Activated CD8-positive, alpha-beta T cell treated with anti-CD3 and anti-CD28 coated beads for 36 hours (primary cell): ENCODE measurements around the gene ERBB3. TPM values are rescaled to one million over a fixed set of nuclear protein-coding genes. Genes with fewer than 3 reads are reported as not detected.

Experiments
- ATAC-seq: fragments of 200-7000 bp; cut with Tn5 transposase; one replicate; pipeline ENCODE4 v1.10.0; 2021; ENCODE audit warnings: mild to moderate bottlenecking, moderate library complexity
- CTCF ChIA-PET: fragments of 350-600 bp; sonication (Branson Sonifier 250); formaldehyde crosslinking; loops from one replicate; lab custom pipeline; 2021; ENCODE audit warnings: antibody characterized with exemption; lab: Charles Lee
- POLR2A ChIA-PET: fragments of 350-600 bp; sonication (Branson Sonifier 250); formaldehyde crosslinking; loops from one replicate; lab custom pipeline; 2021; ENCODE audit warnings: antibody characterized with exemption; lab: Charles Lee
- DNase-seq: peaks from one replicate; pipeline ENCODE4 v3.0.0-alpha.2; 2020
- H3K27ac Mint-ChIP-seq: one replicate; pipeline ENCODE4 v1.8.0; 2021; ENCODE audit warnings: mild to moderate bottlenecking, mixed read lengths
- H3K27me3 Mint-ChIP-seq: one replicate; pipeline ENCODE4 v1.8.0; 2021; ENCODE audit warnings: mixed read lengths
- H3K36me3 Mint-ChIP-seq: one replicate; pipeline ENCODE4 v1.8.0; 2021; ENCODE audit warnings: low read depth, mixed read lengths
- H3K4me1 Mint-ChIP-seq: one replicate; pipeline ENCODE4 v1.8.0; 2021; ENCODE audit warnings: low read depth, mixed read lengths
- H3K4me3 Mint-ChIP-seq: one replicate; pipeline ENCODE4 v1.8.0; 2021; ENCODE audit warnings: mild to moderate bottlenecking, moderate library complexity, mixed read lengths
- H3K9me3 Mint-ChIP-seq: one replicate; pipeline ENCODE4 v1.8.0; 2021; ENCODE audit warnings: mixed read lengths
- intact Hi-C: fragments of 100-400 bp; cut with micrococcal nuclease; formaldehyde crosslinking; loops from one replicate; pipeline ENCODE4 v1.10.0; 2022
- total RNA-seq, 2 experiments: library from RNA; stranded (reverse); gene quantifications; one replicate each; pipeline ENCODE4 v1.2.3, GENCODE V29; 2021
- TF ChIP-seq, protein P1 (sequence below): fragments of 200-600 bp; IDR thresholded peaks from one replicate; pipeline ENCODE4 v1.8.0; 2022; ENCODE audit warnings: antibody characterized with exemption, mild to moderate bottlenecking

ERBB3 gene
- total RNA-seq: under 1 TPM; 0.98 to 0.99 TPM

DNA sequence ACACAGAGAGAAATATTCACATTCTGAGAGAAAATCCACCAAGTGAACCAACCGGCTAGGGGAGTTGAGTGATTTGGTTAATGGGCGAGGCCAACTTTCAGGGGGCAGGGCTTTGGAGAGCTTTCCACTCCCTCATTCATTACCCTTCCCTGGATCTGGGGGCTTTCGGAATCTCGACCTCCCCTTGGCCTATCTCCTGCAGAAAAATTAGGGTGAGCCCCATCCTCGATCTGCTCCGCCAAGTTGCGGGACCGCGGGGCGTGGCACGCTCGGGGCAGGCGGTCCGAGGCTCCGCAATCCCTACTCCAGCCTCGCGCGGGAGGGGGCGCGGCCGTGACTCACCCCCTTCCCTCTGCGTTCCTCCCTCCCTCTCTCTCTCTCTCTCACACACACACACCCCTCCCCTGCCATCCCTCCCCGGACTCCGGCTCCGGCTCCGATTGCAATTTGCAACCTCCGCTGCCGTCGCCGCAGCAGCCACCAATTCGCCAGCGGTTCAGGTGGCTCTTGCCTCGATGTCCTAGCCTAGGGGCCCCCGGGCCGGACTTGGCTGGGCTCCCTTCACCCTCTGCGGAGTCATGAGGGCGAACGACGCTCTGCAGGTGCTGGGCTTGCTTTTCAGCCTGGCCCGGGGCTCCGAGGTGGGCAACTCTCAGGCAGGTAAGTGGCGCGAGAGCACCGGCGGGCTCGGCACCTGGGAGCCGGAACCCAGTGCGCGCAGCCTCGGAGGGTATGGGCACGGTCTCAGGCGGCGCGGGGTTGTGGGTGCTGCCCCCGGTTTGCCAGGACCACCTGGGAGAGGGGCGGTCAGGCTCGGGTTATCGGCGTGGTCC, at the start of gene ERBB3:
TSS of gene ERBB3 (plus strand) at position 443 of the 833 bp plus-strand sequence. CDS start at position 579, 136 bp downstream.
- intact Hi-C loops: no loop called here
- no peaks in the 10 kb centered on the region for H3K36me3 Mint-ChIP-seq
- POLR2A ChIA-PET: interaction anchor here (1.0 to 2.7 kb wide), 6 partner anchors 16 to 64 kb away, joined by 3 to 21 read pairs (median 6); partner anchors contain the start of genes PA2G4 and ZC3H10
- H3K4me3 Mint-ChIP-seq: peak within 1 kb of the TSS; percentile 72
- H3K27ac Mint-ChIP-seq: no peak within 1 kb of the TSS
- H3K4me1 Mint-ChIP-seq: peaks cover 14% of the 10 kb centered on the region
- DNase-seq (peak; percentile 76), ATAC-seq (peak; percentile 88)
- H3K27me3 Mint-ChIP-seq: peaks cover 8% of the 10 kb centered on the region
- TF ChIP-seq, protein P1, sequence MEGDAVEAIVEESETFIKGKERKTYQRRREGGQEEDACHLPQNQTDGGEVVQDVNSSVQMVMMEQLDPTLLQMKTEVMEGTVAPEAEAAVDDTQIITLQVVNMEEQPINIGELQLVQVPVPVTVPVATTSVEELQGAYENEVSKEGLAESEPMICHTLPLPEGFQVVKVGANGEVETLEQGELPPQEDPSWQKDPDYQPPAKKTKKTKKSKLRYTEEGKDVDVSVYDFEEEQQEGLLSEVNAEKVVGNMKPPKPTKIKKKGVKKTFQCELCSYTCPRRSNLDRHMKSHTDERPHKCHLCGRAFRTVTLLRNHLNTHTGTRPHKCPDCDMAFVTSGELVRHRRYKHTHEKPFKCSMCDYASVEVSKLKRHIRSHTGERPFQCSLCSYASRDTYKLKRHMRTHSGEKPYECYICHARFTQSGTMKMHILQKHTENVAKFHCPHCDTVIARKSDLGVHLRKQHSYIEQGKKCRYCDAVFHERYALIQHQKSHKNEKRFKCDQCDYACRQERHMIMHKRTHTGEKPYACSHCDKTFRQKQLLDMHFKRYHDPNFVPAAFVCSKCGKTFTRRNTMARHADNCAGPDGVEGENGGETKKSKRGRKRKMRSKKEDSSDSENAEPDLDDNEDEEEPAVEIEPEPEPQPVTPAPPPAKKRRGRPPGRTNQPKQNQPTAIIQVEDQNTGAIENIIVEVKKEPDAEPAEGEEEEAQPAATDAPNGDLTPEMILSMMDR: no peak
- H3K9me3 Mint-ChIP-seq: no peaks in the 10 kb centered on the region
- CTCF ChIA-PET: interaction anchor here (0.7 to 2.1 kb wide), 21 partner anchors 8 to 341 kb away, joined by 3 to 7 read pairs (median 3); partner anchors contain the start of genes PA2G4, RNF41 and SMARCC2

DNA sequence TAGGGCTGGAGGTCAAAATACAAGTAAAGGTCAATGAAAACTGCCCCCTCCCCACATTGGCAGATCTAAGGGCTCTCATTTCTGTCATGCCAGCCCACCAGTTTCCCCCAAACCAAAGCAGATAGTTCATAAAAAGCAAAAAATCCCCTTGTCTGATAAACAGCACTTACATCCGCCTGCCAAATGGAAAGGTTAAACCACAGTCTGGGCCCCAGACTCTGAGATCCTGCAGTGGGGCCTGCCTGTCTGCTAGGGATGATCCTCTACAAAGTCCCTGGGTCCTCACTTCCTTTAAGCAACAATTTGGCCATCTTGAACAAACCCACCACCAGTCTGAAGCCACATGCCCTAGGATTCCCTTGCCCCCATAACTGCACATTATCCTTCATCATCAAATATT, 48.0 kb upstream of the ERBB3 start:
- ATAC-seq (peak; percentile 60), DNase-seq (peak; percentile 76)
- peaks cover 66% of the 10 kb centered on the region for H3K36me3 Mint-ChIP-seq
- H3K27me3 Mint-ChIP-seq: no peaks in the 10 kb centered on the region
- H3K9me3 Mint-ChIP-seq: no peaks in the 10 kb centered on the region
- peak overlapping the region; percentile 89 for H3K27ac Mint-ChIP-seq
- intact Hi-C loops: no loop called here
- TF ChIP-seq, protein P1: no peak
- H3K4me1 Mint-ChIP-seq: peaks cover 61% of the 10 kb centered on the region
- peak overlapping the region; percentile 28 for H3K4me3 Mint-ChIP-seq
- POLR2A ChIA-PET: no interaction called here
- CTCF ChIA-PET: interaction anchor here (4.2 kb wide), 1 partner anchor 36 kb away, joined by 18 read pairs; no protein-coding TSS in a partner anchor

DNA sequence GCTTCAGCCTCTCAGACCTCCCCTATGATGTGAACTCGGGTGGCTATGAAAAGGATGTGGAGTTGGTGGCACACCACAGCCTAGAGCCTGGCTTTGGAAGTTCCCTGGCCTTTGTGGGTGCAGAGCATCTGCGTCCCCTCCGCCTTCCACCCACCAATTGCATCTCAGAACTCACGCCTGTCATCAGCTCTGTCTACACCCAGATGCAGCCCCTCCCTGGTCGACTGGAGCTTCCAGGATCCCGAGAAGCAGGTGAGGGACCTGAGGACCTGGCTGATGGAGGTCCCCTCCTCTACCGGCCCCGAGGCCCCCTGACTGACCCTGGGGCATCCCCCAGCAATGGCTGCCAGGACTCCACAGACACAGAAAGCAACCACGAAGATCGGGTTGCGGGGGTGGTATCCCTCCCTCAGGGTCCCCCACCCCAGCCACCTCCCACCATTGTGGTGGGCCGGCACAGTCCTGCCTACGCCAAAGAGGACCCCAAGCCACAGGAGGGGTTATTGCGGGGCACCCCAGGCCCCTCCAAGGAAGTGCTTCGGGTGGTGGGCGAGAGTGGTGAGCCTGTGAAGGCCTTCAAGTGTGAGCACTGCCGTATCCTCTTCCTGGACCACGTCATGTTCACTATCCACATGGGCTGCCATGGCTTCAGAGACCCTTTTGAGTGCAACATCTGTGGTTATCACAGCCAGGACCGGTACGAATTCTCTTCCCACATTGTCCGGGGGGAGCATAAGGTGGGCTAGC, 45.2 kb upstream of the ERBB3 start:
- DNase-seq (peak; percentile 84), ATAC-seq (peak; percentile 80)
- Mint-ChIP-seq H3K4me3 (peak overlapping the region; percentile 41), H3K27me3 (no peaks in the 10 kb centered on the region), H3K27ac (peak overlapping the region; percentile 92), H3K36me3 (peaks cover 53% of the 10 kb centered on the region), H3K4me1 (peaks cover 65% of the 10 kb centered on the region), H3K9me3 (no peaks in the 10 kb centered on the region)
- TF ChIP-seq, protein P1: no peak
- intact Hi-C loops: no loop called here
- POLR2A ChIA-PET: interaction anchor here (0.6 to 1.4 kb wide), 2 partner anchors 14 to 61 kb away, joined by 3 to 4 read pairs; no protein-coding TSS in a partner anchor
- CTCF ChIA-PET: interaction anchor here (1.0 to 4.2 kb wide), 2 partner anchors 39 kb away, joined by 3 to 18 read pairs; no protein-coding TSS in a partner anchor

DNA sequence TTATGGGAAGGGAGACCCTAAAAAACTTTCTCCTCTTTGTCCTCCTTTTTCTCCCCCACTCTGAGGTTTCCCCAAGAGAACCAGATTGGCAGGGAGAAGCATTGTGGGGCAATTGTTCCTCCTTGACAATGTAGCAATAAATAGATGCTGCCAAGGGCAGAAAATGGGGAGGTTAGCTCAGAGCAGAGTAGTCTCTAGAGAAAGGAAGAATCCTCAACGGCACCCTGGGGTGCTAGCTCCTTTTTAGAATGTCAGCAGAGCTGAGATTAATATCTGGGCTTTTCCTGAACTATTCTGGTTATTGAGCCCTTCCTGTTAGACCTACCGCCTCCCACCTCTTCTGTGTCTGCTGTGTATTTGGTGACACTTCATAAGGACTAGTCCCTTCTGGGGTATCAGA, 42.8 kb upstream of the ERBB3 start:
- POLR2A ChIA-PET: interaction anchor here (0.6 to 1.6 kb wide), 2 partner anchors 63 to 242 kb away, joined by 3 to 6 read pairs; partner anchors contain the start of gene RAB5B
- CTCF ChIA-PET: interaction anchor here (0.8 to 1.4 kb wide), 2 partner anchors 41 to 226 kb away, joined by 3 to 9 read pairs; no protein-coding TSS in a partner anchor
- DNase-seq (no peak), ATAC-seq (no peak)
- H3K4me1 Mint-ChIP-seq: peaks cover 62% of the 10 kb centered on the region
- intact Hi-C loops: no loop called here
- peaks cover 44% of the 10 kb centered on the region for H3K36me3 Mint-ChIP-seq
- H3K9me3 Mint-ChIP-seq: no peaks in the 10 kb centered on the region
- H3K27me3 Mint-ChIP-seq: no peaks in the 10 kb centered on the region
- TF ChIP-seq, protein P1: no peak
- no peak overlapping the region for H3K4me3 Mint-ChIP-seq
- H3K27ac Mint-ChIP-seq: peak overlapping the region; percentile 36
